GM18951 (cell line): ENCODE results near the gene EPHX1.

ENCODE experiments used
- POLR2A ChIP-seq: IDR thresholded peaks from 4 replicates; pipeline ENCODE4 v1.6.1; 2011; ENCODE audit warnings: mild to moderate bottlenecking; ENCODE audit not compliant: insufficient read length, insufficient read depth; ENCODE audit errors: extremely low read depth
- in situ Hi-C: fragments of 300-500 bp; cut with MboI; formaldehyde crosslinking; loops from one replicate; pipeline ENCODE4 v1.12.0; 2022; ENCODE audit warnings: low sequenced_read_pairs, mixed read lengths, inconsistent platforms; ENCODE audit not compliant: unreplicated experiment

EPHX1 gene

DNA sequence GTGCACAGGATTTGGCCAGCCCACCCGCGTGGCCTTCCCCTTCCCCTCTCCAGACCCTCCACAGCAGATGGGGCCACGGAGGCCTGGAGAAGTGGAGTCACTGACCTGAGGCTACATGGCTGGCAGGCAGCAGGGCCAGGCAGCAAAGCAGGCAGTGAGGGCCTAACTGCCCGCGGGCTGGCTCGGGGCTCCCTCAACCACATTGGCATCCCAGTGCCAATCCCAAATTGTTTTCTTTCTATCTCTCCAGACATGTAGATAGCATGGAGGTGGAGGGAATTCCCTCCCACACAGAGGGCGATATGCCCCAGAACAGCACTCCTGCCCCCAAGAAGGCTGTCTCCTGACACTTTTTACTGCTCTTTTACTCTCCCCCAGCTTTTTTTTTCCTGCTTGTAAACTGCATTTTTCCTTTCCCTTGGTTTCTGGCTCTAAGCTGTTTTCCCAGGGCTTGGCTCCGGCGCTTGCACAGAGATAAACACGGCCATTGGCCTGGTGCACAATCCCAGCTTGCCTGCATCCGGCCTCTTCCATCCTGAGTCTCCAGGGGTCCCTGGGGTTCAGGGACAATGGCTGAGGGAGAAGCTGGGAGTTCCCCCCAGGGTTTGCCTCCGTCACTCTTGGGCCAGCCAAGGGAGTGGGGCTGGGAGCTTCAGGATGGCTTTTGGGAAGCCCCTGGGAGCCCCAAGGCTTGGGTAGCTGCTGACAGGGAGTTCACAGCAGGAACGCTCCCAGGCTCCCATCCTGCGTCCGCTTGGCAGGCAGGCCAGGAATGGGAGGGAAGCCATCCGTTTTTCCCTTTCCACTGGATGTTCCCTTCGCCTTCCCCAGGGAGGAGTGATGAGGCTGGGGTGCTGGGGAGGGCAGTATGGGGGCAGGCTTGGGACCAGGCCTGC is 7.0 kb downstream of the EPHX1 start:
- TF ChIP-seq POLR2A = no peak

DNA sequence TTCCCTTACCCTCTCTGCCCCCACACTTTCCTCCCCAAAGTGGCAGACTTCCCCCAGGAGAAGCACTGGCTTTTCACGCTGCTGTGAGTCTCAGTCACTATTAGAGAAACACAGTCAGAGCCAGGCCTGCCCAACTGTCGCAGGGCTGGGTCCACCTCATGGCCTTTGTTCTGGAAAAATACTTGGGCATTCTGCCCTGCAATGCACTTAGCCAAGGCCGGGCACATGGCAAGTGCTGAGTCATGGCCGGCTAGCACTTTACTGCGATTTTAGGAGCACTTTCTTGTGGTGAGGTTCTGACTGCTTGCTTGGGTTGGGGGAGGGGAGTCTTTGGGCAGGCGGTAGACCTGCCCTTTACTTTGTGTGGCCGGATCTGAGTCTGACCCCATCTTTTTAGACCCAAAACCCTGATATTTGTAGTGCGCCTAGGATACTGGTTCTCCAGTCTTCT is 7.7 kb downstream of the EPHX1 start:
- in situ Hi-C loops = no loop called here
- no peak for TF ChIP-seq POLR2A

More for the DNA sequence above, 7.0 kb downstream of the EPHX1 start:
- in situ Hi-C loops = no loop called here

DNA sequence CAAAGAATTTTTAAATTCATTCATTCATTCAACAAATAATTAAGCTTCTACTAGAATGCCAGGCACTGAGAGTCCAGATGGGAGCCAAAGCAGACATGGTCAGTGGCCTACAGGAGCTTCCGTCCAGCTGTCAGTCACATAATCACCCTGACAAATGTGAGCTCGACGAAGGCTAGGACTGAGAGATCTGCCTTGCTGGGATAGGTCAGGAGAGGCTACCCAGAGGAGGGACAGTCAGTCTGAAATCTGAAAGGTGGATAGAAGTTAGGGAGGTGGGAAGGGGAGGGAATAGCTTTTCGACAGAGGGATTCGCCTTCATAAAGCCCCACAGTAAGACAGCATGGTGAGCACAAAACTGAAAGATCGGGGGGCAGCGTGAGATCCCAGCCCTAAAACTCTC is 8.3 kb downstream of the EPHX1 start:
- in situ Hi-C loops = no loop called here
- TF ChIP-seq POLR2A = no peak

DNA sequence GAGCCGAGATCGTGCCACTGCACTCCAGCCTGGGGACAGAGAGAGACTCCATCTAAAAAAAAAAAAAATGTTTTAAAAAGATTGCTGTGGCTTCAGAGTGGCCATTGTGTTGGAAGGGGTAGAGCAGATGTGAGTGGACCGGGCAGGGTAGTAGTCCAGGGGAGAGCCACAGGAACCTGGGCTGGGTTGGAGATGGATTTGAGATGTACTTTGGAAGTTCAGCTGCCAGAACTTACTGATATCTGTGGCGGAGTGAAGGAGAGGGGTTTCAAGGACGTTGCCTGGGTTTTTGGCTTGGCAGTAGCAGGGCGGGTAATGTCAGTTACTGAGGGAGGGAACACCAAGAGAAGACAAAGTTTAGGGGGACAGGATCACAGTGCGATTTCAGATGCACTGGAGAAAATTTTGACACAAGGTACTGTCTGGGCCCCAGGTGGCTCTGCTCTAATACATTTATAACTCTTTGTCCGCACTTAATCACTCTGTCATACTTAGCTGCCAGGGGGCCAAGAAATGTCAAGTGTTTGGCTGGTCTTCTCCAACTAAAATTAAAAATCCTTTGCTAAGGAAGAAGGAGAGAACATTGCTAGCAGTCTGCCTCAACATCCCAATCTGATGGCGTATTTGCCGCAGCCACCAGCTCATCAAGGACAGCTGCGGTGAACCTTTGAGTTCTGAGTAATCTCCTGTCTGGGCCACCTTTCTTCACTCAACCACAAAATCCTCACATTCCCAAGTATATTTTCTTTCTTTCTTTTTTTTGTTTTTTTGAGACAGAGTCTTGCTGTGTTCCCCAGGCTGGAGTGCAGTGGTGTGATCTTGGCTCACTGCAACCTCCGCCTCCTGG is 9.6 kb downstream of the EPHX1 start:
- no peak for TF ChIP-seq POLR2A
- in situ Hi-C loops = no loop called here

DNA sequence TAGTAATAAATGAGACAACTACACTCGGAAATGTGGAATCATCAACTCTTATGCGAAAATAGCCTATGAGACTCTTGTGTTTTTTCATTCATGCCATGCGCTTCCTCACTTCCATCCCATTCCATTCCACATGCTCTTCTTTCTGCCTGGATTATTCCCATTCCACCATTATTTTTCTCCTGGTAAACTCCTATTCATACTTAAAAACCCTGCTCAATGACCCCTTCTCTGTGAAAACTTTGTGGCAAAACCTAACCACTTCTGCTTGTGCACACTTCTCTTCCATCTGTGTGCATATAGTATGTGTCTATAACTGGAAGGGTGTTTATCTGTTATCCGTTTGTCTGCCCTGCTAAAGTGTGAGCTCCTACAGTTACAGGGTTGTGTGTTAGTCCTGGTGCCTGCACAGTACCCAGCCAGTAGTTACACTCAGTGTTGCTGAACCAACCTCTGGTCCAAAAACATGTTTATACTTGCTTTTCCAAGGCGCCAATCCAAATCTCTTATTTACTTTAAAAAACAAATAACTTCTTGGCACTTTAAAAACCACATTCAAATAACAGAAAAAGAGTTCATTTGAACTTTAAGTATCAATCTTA is 10.7 kb downstream of the EPHX1 start:
- no peak for TF ChIP-seq POLR2A
- in situ Hi-C loops = no loop called here

DNA sequence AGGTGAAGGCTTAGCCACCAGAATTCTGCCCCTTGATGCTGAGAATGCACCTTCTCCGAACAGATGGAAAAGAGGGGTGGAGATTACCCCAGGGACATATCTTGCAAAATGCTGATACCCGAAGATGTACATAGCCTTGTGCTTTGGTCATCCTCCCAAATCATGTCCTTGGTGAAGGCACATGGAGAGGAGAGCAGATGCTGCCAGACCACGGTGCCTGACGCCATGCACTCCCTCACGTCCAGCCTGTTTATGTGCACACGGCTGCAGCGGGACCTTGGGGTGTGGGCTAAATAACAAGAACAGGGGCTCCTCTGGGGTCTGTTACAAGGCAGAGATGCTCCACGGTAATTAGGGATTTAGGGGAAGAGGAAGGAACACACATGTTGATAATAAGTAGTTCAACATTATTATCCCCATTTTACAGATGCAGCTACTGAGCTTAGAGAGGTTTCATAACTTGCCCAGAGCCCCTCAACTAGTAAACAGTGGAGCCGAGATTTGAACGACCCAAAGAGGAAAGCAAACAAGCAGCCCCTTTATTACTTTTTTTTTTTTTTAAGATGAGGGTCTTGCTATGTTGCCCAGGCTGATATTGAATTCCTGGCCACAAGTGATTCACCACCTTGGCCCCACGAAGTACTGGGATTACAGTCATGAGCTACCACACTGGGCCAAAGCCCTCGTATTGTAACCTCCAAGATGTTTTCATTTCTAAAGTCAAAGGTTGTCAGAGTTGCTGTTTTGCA is 12.9 kb downstream of the EPHX1 start:
- in situ Hi-C loops = no loop called here
- TF ChIP-seq POLR2A = no peak

DNA sequence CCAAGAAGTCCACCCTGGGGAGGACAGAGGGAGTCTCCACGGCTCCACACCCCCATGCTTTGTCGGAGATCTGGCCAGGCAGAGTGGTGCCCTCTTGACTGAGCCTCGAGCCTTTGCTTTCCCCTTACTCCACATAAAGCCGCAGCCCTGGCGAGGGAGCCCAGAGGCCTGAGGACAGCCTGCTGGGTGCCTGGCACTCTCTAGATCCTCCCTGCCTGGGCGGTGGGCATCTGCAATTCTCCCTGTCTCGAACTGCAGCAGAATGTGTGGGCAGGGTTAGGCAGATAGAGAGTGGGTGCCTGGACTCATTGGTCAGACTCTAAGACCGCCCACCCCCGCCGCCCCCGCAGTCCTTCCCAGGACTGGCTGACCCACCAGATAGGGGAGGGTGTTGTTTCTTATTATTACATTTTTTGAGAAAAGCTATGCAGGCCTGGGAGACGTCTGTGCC is 13.9 kb downstream of the EPHX1 start:
- in situ Hi-C loops = no loop called here
- TF ChIP-seq POLR2A = no peak

DNA sequence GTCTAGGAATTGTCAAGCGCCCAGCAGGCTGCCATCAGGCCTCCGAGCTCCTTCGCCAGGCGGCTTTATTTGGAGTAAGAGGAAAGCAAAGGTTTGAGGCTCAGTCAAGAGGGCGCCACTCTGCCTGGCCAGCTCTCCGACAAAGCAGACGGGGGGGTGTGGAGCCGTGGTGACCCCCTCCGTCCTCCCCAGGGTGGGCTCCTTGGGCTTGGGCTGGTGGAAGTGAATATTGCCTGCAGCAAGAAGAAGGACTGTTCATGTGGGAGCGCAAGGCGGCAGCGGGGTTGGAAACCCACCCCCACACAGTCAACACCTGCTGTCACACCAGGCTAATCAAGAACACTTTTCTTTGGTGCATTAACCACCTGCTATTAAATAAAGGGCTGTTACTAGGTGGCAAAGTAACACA is 14.6 kb downstream of the EPHX1 start:
- TF ChIP-seq POLR2A = no peak
- in situ Hi-C loops = no loop called here

DNA sequence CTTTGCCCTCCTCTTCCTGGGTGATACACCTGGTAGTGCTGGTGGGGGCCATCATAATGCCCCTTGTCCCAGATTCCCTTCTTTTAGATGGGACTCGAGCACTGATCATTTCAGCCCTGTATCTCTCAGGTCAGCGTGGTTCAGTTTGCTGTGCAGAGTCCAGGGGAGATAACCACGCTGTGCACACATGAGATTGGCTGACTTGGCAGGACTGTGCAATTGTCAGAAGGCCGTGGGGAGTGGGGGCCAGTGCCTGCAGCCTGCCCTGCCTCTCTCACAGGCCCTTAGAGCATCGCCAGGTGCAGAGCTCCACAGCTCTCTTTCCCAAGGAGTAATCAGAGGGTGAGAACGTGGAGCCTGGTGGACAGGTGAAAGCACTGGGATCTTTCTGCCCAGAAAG is 15.2 kb downstream of the EPHX1 start:
- in situ Hi-C loops = no loop called here

DNA sequence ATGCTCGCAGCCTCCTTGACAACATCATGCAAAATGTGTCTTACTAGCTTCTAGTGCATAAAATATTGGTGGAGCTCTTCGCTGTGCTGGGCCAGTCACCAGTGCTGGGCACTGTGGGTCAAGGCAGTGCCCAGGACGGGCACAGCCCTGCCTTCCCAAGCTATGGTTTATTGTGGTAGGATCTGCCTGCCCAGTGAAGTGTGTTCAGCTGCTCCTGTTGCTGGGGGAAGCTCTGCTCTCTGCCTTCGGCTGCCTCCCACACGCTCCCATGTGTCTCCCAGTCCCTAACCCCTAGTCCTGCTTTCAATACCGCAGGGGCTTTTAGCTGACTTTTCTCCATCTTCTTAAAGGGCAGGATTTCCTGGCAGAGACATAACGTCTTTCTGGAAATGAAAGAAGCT is 15.7 kb downstream of the EPHX1 start:
- TF ChIP-seq POLR2A = no peak

More for the DNA sequence above, 15.2 kb downstream of the EPHX1 start:
- no peak for TF ChIP-seq POLR2A

DNA sequence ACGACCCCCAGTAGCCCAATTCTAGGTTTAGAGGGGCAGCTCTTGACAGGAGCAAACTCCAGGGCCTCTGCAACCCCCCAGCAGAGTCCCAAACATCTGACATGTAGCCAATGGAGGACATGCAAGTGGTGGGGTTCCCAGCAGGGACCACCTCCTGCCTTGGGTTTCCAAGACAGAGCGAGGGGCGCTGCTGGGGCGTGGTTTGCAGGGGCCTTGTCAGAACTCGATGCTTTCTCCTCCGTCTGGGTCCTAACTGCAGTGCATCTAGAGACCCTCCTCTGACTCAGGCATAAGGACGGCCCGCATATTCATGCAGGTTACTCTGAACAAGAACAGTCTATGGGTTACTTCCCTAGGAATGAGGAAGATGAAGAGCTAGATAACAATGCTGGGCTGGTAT is 17.2 kb downstream of the EPHX1 start:
- no peak for TF ChIP-seq POLR2A

More for the DNA sequence above, 15.7 kb downstream of the EPHX1 start:
- in situ Hi-C loops = no loop called here

DNA sequence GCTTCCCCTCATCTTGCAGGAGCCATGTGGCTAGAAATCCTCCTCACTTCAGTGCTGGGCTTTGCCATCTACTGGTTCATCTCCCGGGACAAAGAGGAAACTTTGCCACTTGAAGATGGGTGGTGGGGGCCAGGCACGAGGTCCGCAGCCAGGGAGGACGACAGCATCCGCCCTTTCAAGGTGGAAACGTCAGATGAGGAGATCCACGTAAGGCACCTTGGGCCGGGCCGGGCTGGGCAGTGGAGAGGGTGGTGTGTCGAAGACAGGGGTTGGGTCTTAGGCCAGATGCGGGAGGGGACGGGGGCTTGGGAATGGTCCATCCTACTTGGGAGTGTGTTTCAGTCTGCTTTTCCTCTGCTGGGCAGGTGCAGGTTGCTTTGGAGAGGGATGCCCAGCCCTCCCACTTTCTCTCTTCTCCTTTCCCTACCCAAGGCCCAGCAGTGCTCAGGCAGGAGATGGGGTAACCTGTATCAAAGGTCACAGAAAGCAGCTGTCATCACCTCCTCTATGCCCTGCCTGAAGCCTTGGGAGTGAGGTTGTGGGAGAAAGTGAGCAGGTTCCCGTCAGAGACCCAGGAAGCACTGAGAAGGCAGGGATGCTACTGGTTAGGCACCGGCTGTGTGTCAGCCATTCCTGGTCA is 18.9 kb downstream of the EPHX1 start:
- no peak for TF ChIP-seq POLR2A
- in situ Hi-C loops = no loop called here

More for the DNA sequence above, 17.2 kb downstream of the EPHX1 start:
- in situ Hi-C loops = no loop called here

DNA sequence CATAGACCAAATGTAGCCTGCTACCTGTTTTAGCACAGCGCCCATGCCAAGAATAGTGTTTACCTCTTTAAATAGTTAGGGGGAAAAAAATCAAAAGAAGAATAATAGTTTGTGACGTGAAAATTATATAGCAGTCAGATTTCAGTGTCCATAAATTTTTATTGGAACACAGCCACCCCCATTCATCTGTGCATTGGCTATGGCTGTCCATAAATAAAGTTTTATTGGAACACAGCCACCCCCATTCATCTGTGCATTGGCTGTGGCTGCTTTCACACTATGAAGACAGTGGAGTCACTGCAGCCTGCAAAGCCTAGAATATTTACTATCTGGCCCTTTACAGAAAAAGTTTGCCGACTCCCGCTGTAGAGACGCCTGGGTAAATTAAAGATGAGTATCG is 20.9 kb downstream of the EPHX1 start:
- in situ Hi-C loops = no loop called here
- TF ChIP-seq POLR2A = no peak
